Measurements from ENCODE around the gene RCC2. TPM values are rescaled to one million over a fixed set of nuclear protein-coding genes. Genes with fewer than 3 reads are reported as not detected.

RCC2 gene
- total and polyA plus RNA-seq, 2 of the 4 experiments (the other 2 are of a cell fraction): 24.0 to 38.9 TPM

- TF ChIP-seq MXI1 (IDR thresholded peaks at IDR 0.05; ENCODE audit: borderline replicate concordance, low read depth, low read length) (no peak), SMC3 (IDR thresholded peaks at IDR 0.05; ENCODE audit: low read depth, low read length) (no peak)
These were observed 2.9 kb downstream of the RCC2 start (continued) for GRCh38 chr1:17436380-17437174.

- CTCF ChIA-PET: no interaction called here
- Histone ChIP-seq H2AK9ac (replicated peaks; ENCODE audit: low read depth, low read length, poor library complexity) (no peak overlapping the region), H3K9ac (ENCODE audit: low read depth, low read length) (no peak overlapping the region), H3K23ac (ENCODE audit: low read depth, low read length) (0 out of 2 replicates have a peak overlapping the region, but pooled peaks have one; percentile 24), H2BK20ac (ENCODE audit: low read depth, low read length) (no peak overlapping the region), H2BK5ac (ENCODE audit: low read depth, low read length, poor library complexity, severe bottlenecking) (no peak overlapping the region), H3K9me3 (ENCODE audit: control insufficient read depth, insufficient read depth, low read length) (no peaks in the 10 kb centered on the region), H3K4me2 (ENCODE audit: low read depth, low read length) (no peak overlapping the region), H4K5ac (ENCODE audit: low read depth, low read length) (no peak overlapping the region), H4K20me1 (ENCODE audit: insufficient read depth, low read length) (peaks cover 45% of the 10 kb centered on the region), H2BK15ac (ENCODE audit: low read depth, low read length) (no peak overlapping the region), H3K14ac (replicated peaks; ENCODE audit: low read depth, low read length) (no peak overlapping the region), H2AK5ac (ENCODE audit: low read depth, low read length) (no peak overlapping the region), H3K4me3 (ENCODE audit: insufficient read depth, low read depth, low read length) (no peak overlapping the region), H3K4ac (ENCODE audit: low read depth, low read length) (no peak overlapping the region), H3K18ac (ENCODE audit: low read depth, low read length) (no peak overlapping the region), H3K79me1 (ENCODE audit: low read depth in 1 of 2, low read length in 2 of 2) (peaks cover 12 to 52% of the 10 kb centered on the region in 2 experiments), H3K27me3 (ENCODE audit: control insufficient read depth, insufficient read depth, low read length) (no peaks in the 10 kb centered on the region), H2BK120ac (ENCODE audit: low read depth, low read length) (no peak overlapping the region), H3K4me1 (ENCODE audit: control insufficient read depth, insufficient read depth, low read length) (peaks cover 7% of the 10 kb centered on the region), H2AFZ (replicated peaks; ENCODE audit: low read length, poor library complexity) (no peak overlapping the region), H4K91ac (ENCODE audit: insufficient read depth, low read depth, low read length) (no peak overlapping the region), H3K36me3 (ENCODE audit: control insufficient read depth, insufficient read depth, low read length) (peaks cover 33% of the 10 kb centered on the region), H3K27ac (ENCODE audit: insufficient read depth, low read length) (no peak overlapping the region), H4K8ac (ENCODE audit: low read depth in 2 of 2, low read length in 2 of 2) (no peak overlapping the region), H3K56ac (ENCODE audit: extremely low read depth, insufficient read depth, low read length) (no peak overlapping the region), H3K9me1 (ENCODE audit: insufficient read depth, low read length) (peaks cover 8% of the 10 kb centered on the region; the same call in 1 of the 2 replicates)
- WGBS, 2 experiments (ENCODE audit: extremely low coverage in 2 of 2, insufficient read length in 1 of 2): 82% methylated on average over 7 of the region's 9 CpGs; no CpG with 5 or more reads in 1 of the 2 experiments
- in situ Hi-C loops (cut with MboI; ENCODE audit: low sequenced_read_pairs): no loop called here
- dilution Hi-C loops (cut with HindIII; ENCODE audit: low sequenced_read_pairs, unreplicated experiment): no loop called here
- no TSS peak for BruUV-seq (replicated peaks)
- intact Hi-C loops (cut with micrococcal nuclease): no loop called here
- ATAC-seq (ENCODE audit: low read depth) (no peak), DNase-seq (no peak)
- POLR2A ChIA-PET (ENCODE audit: unreplicated experiment): no interaction called here
- no peak for TF ChIP-seq BHLHE40 (IDR thresholded peaks at IDR 0.05; ENCODE audit: low read depth, low read length)
- TF ChIP-seq FOS (IDR thresholded peaks at IDR 0.05; ENCODE audit: low read depth, low read length): no peak
- no peak for TF ChIP-seq RFX5 (IDR thresholded peaks at IDR 0.05; ENCODE audit: low read depth, low read length)
- no peak for TF ChIP-seq MAZ (IDR thresholded peaks at IDR 0.05; ENCODE audit: borderline replicate concordance, low read depth, low read length)
- TF ChIP-seq RAD21 (IDR thresholded peaks at IDR 0.05; ENCODE audit: low read length): no peak
- TF ChIP-seq, protein P1, sequence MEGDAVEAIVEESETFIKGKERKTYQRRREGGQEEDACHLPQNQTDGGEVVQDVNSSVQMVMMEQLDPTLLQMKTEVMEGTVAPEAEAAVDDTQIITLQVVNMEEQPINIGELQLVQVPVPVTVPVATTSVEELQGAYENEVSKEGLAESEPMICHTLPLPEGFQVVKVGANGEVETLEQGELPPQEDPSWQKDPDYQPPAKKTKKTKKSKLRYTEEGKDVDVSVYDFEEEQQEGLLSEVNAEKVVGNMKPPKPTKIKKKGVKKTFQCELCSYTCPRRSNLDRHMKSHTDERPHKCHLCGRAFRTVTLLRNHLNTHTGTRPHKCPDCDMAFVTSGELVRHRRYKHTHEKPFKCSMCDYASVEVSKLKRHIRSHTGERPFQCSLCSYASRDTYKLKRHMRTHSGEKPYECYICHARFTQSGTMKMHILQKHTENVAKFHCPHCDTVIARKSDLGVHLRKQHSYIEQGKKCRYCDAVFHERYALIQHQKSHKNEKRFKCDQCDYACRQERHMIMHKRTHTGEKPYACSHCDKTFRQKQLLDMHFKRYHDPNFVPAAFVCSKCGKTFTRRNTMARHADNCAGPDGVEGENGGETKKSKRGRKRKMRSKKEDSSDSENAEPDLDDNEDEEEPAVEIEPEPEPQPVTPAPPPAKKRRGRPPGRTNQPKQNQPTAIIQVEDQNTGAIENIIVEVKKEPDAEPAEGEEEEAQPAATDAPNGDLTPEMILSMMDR (conservative IDR thresholded peaks at IDR 0.05; ENCODE audit: low read depth, low read length): no peak
- TF ChIP-seq NFE2L2 (IDR thresholded peaks at IDR 0.05; ENCODE audit: low read depth, low read length): no peak
- TF ChIP-seq POLR2A (IDR thresholded peaks at IDR 0.05; ENCODE audit: low read depth, low read length): no peak
- TF ChIP-seq RCOR1 (IDR thresholded peaks at IDR 0.05; ENCODE audit: insufficient replicate concordance, low read length): no peak
- no peak for TF ChIP-seq SMC3 (IDR thresholded peaks at IDR 0.05; ENCODE audit: low read depth, low read length)
- no peak for TF ChIP-seq CHD1 (IDR thresholded peaks at IDR 0.05; ENCODE audit: low read depth, low read length)
- TF ChIP-seq MXI1 (IDR thresholded peaks at IDR 0.05; ENCODE audit: borderline replicate concordance, low read depth, low read length): no peak
- TF ChIP-seq, protein P2, sequence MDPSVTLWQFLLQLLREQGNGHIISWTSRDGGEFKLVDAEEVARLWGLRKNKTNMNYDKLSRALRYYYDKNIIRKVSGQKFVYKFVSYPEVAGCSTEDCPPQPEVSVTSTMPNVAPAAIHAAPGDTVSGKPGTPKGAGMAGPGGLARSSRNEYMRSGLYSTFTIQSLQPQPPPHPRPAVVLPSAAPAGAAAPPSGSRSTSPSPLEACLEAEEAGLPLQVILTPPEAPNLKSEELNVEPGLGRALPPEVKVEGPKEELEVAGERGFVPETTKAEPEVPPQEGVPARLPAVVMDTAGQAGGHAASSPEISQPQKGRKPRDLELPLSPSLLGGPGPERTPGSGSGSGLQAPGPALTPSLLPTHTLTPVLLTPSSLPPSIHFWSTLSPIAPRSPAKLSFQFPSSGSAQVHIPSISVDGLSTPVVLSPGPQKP (IDR thresholded peaks at IDR 0.05; ENCODE audit: borderline replicate concordance, low read depth, low read length): no peak
- TF ChIP-seq CEBPB (IDR thresholded peaks at IDR 0.05; ENCODE audit: low read depth, low read length): no peak
These were observed 4.9 kb downstream of the RCC2 start for GRCh38 chr1:17434601-17435000.
